Measurements from ENCODE around the gene DHCR7.

DNA sequence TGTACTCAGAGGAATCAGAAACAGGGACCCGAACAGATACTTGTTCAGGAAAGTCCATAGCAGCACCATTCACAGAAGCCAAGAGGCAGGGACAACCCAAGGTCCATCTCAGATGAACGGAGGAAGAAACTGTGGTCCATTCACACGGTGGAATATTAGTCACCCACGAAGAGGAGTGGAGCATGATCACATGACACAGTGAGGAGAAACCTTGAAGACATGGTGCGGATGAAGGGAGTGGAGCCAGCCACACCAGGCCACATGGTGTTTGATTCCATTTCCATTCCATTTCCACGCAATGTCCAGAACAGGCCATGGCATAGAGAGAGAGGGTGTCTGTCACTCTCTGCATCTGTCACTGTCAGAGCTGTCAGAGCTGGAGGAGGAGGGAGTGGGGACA, 35.5 kb upstream of the DHCR7 start:
- no peak for TF ChIP-seq EZH2phosphoT487 (IDR thresholded peaks at IDR 0.05; ENCODE audit: borderline replicate concordance, low read depth)
- TF ChIP-seq POLR2AphosphoS5 (IDR thresholded peaks at IDR 0.05; ENCODE audit: low read depth, low read length) = no peak
